Astrocyte of the cerebellum (primary cell): ENCODE measurements around the gene VPS54.

Experiments used
- DNase-seq: peaks from one replicate; pipeline ENCODE4 v3.0.0-alpha.2; 2011; ENCODE audit warnings: low read depth
- H3K4me3 ChIP-seq: 2 replicates; pipeline ENCODE4 v1.5.1; 2011; ENCODE audit warnings: mild to moderate bottlenecking, low read depth, low read length, moderate library complexity
- in situ Hi-C: cut with HindIII; loops from 2 replicates; pipeline ENCODE4 v1.10.0; 2017; ENCODE audit warnings: low sequenced_read_pairs
- TF ChIP-seq, protein P1 (sequence below): IDR thresholded peaks from 2 replicates; pipeline ENCODE4 v1.5.1; 2012; ENCODE audit warnings: low read length, low read depth, moderate library complexity, mild to moderate bottlenecking; ENCODE audit errors: missing control alignments

The VPS54 gene

DNA sequence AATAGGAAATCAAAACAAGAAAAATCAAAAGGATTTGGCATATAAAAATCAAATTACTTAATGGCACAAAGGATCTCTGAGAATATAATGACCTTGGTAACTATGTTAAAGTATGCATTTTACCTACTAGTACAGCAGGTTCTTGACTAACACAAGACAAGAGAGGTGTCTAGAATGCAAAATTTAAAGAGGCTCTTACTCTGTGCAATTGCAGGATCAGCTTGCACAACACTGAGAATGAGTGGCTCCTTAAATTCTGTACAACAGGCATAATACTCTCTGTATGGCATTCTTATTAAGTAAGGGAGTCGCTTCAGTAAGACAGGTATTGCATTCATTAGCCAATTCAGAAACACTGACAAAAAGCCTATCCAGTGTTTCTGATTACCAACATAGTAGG is 104.9 kb downstream of the VPS54 start:
- TF ChIP-seq, protein P1, sequence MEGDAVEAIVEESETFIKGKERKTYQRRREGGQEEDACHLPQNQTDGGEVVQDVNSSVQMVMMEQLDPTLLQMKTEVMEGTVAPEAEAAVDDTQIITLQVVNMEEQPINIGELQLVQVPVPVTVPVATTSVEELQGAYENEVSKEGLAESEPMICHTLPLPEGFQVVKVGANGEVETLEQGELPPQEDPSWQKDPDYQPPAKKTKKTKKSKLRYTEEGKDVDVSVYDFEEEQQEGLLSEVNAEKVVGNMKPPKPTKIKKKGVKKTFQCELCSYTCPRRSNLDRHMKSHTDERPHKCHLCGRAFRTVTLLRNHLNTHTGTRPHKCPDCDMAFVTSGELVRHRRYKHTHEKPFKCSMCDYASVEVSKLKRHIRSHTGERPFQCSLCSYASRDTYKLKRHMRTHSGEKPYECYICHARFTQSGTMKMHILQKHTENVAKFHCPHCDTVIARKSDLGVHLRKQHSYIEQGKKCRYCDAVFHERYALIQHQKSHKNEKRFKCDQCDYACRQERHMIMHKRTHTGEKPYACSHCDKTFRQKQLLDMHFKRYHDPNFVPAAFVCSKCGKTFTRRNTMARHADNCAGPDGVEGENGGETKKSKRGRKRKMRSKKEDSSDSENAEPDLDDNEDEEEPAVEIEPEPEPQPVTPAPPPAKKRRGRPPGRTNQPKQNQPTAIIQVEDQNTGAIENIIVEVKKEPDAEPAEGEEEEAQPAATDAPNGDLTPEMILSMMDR: no peak
- no peak overlapping the region for H3K4me3 ChIP-seq
- in situ Hi-C loops: no loop called here
- no peak for DNase-seq

DNA sequence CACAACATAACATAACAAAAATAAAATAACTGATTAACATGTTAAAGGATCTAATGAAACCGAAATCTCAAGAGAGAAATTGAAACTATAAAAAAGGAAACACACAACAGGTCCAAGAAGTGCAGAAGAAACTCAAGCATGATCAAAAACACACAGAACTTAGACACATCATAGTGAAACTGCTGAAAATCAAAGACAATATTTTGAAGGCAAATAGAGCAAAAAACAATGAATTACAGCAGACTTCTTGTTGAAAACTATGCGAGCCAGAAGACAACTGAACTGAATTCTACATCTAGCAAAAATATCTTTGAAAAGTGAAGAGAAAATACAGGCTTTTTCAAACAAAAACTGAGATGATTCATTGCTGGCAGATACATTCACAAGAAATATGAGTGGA is 116.2 kb downstream of the VPS54 start:
- no peak for DNase-seq
- H3K4me3 ChIP-seq: no peak overlapping the region
- in situ Hi-C loops: no loop called here
- TF ChIP-seq, protein P1: no peak

GRCh38 chr2:63902149-63902548 is 117.1 kb downstream of the VPS54 start:
- H3K4me3 ChIP-seq: no peak overlapping the region
- TF ChIP-seq, protein P1: no peak
- in situ Hi-C loops: no loop called here
- DNase-seq: no peak

GRCh38 chr2:63899639-63900038 is 119.6 kb downstream of the VPS54 start:
- TF ChIP-seq, protein P1: no peak
- no peak overlapping the region for H3K4me3 ChIP-seq
- in situ Hi-C loops: no loop called here
- DNase-seq: no peak

DNA sequence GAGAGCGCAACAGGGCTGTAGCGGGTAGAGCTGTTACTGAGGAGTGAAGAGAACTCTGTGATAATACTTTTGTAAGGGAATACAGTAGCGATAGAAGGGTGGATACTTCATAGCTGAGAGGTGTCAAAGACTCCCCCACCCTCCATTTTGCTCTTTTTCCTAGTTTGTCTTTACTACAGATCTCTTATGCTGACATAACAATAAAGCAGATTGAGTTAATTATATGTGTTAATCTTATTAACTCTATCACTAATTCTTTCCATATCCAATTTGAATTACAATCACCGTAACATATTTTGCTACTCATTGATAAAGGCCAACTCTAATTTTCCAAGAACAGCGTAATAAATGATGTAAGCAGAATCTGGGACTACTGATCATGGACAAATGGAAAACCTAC is 120.4 kb downstream of the VPS54 start:
- in situ Hi-C loops: no loop called here
- H3K4me3 ChIP-seq: no peak overlapping the region
- no peak for DNase-seq
- TF ChIP-seq, protein P1: no peak

DNA sequence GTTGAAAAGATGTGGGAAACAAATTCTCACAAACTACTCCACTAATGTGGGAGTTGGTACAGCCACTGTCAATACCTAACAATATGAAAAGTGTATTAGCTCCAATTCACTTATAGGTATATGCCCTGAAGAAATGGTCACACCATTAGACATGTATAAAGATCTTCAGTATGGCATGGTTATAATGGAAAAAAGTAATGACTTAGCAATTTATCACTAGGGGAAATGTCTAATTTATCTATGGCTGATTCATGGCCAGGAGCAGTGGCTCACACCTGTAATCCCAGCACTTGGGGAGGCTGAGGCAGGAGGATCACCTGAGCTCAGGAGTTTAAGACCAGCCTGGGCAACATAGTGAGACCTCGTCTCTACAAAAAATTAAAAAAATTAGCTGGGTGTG is 125.1 kb downstream of the VPS54 start:
- DNase-seq: no peak
- TF ChIP-seq, protein P1: no peak
- in situ Hi-C loops: no loop called here
- H3K4me3 ChIP-seq: no peak overlapping the region

GRCh38 chr2:63893163-63893562 is 126.1 kb downstream of the VPS54 start:
- H3K4me3 ChIP-seq: no peak overlapping the region
- no peak for DNase-seq
- TF ChIP-seq, protein P1: no peak
- in situ Hi-C loops: no loop called here
